GM23248 (cell line): ENCODE results near the gene PRKG2. TPM values are rescaled to one million over a fixed set of nuclear protein-coding genes. Genes with fewer than 3 reads are reported as not detected.
A peak's percentile ranks its signal among the peaks of the same experiment; 100 is the strongest.

Source experiments
- DNase-seq: peaks from one replicate; pipeline ENCODE4 v3.0.0-alpha.2; 2015
- H2AFZ ChIP-seq: fragments of 200-600 bp; sonication (generic); 2 replicates; pipeline ENCODE4 v1.6.1; 2016; ENCODE audit warnings: antibody characterized with exemption
- H3F3A ChIP-seq: fragments of 200-600 bp; sonication (generic); 2 replicates; pipeline ENCODE4 v1.6.1; 2016; ENCODE audit warnings: mild to moderate bottlenecking, antibody characterized with exemption, mixed run types; ENCODE audit not compliant: insufficient read depth
- H3K27ac ChIP-seq: fragments of 200-600 bp; sonication (generic); 2 replicates; pipeline ENCODE4 v1.5.1; 2016; ENCODE audit warnings: mild to moderate bottlenecking
- H3K27me3 ChIP-seq: fragments of 200-600 bp; sonication (generic); replicated peaks from 2 replicates; pipeline ENCODE4 v1.6.1; 2016; ENCODE audit warnings: mild to moderate bottlenecking; ENCODE audit not compliant: insufficient read depth
- H3K36me3 ChIP-seq: fragments of 200-600 bp; sonication (generic); 2 replicates; pipeline ENCODE4 v1.6.1; 2016; ENCODE audit warnings: low read depth, mild to moderate bottlenecking
- H3K4me1 ChIP-seq: fragments of 200-600 bp; sonication (generic); 2 replicates; pipeline ENCODE4 v1.6.1; 2016; ENCODE audit warnings: mild to moderate bottlenecking; ENCODE audit not compliant: insufficient read depth
- H3K4me2 ChIP-seq: fragments of 200-600 bp; sonication (generic); one replicate; pipeline ENCODE4 v1.6.1; 2016; ENCODE audit warnings: mild to moderate bottlenecking; ENCODE audit not compliant: unreplicated experiment
- H3K4me3 ChIP-seq: fragments of 200-600 bp; sonication (generic); 2 replicates; pipeline ENCODE4 v1.5.1; 2016; ENCODE audit warnings: mild to moderate bottlenecking
- H3K79me2 ChIP-seq: fragments of 200-600 bp; sonication (generic); 2 replicates; pipeline ENCODE4 v1.6.1; 2016; ENCODE audit warnings: mild to moderate bottlenecking; ENCODE audit not compliant: insufficient read depth
- H3K9ac ChIP-seq: fragments of 200-600 bp; sonication (generic); 2 replicates; pipeline ENCODE4 v1.6.1; 2016; ENCODE audit warnings: mild to moderate bottlenecking
- H3K9me2 ChIP-seq: fragments of 200-600 bp; sonication (generic); 2 replicates; pipeline ENCODE4 v1.6.1; 2016; ENCODE audit warnings: mixed run types, mild to moderate bottlenecking, moderate library complexity; ENCODE audit not compliant: insufficient read depth
- H3K9me3 ChIP-seq: fragments of 200-600 bp; sonication (generic); one replicate; pipeline ENCODE4 v1.6.1; 2017; ENCODE audit warnings: low read depth
- H4K20me1 ChIP-seq: fragments of 200-600 bp; sonication (generic); 2 replicates; pipeline ENCODE4 v1.6.0; 2016; ENCODE audit not compliant: insufficient read depth
- EZH2 ChIP-seq: fragments of 200-600 bp; sonication (generic); IDR thresholded peaks from 2 replicates; pipeline ENCODE4 v1.6.1; 2018; ENCODE audit warnings: antibody characterized with exemption, mild to moderate bottlenecking; ENCODE audit not compliant: insufficient read depth, poor library complexity, severe bottlenecking
- EZH2phosphoT487 ChIP-seq: fragments of 200-600 bp; sonication (generic); IDR thresholded peaks from 2 replicates; pipeline ENCODE4 v1.6.1; 2018; ENCODE audit warnings: antibody characterized with exemption, moderate library complexity, mild to moderate bottlenecking, low read depth; ENCODE audit not compliant: insufficient read depth
- WGBS, 2 experiments: methylation state at CpG; one replicate each; pipeline ENCODE4 v1.1.6; 2015 to 2017; ENCODE audit warnings: low lambda C conversion rate in 2 of 2, low coverage in 1 of 2; ENCODE audit errors: missing lambda C conversion rate in 2 of 2; 5-methylcytosine and 5-hydroxymethylcytosine counted together
- in situ Hi-C: fragments of 300-500 bp; cut with MboI; formaldehyde crosslinking; loops from 2 replicates; pipeline ENCODE4 v1.15.0; 2020
- polyA plus RNA-seq: library from polyadenylated mRNA; unstranded; fragments of >200 nt; fragmentation: Nextera tagmentation; extraction: Ambion mirVana; gene quantifications from 2 replicates; pipeline ENCODE4 v1.2.1, GENCODE V29; 2016
- total RNA-seq: library from RNA; depleted of rRNA; stranded (reverse); fragments of >200 nt; shearing (Covaris generic); gene quantifications from 2 replicates; pipeline ENCODE4 v1.2.3, GENCODE V29; 2014

PRKG2 gene
- total and polyA plus RNA-seq, 2 experiments from 2014 or later = 4.7 to 7.3 TPM

DNA sequence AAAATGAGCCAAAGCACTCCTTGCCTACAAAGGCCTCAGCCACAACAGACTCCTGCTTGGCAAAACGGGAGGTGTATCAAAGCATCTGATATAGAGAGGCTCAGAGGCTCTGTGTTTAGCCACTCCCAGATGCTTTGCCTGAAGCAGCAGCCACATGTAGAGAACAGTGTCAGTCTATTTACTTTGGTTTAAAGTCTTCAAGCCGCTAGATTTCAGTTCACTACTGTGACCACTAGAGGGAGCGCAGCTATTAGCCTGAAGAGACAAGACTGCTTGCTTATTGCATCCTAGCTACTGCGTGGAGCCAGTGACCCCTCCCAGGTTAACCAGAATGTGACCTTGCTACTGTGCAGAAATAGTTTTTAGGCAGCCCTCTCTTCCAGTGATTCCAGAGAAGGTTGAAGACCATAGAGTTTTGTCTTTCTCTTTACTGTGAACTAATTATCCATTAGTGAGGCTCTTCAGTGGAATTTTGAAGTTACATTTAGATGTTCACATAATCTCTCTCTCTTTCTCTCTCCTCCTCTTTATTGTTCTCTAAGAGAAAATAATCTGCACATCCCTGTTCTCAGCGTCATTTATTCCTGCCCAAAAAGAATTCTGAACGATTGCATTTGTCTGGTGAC, 145.2 kb downstream of the PRKG2 start:
- WGBS, 2 experiments = 9 to 10% methylated on average over 6 of the region's 6 CpGs
- Histone ChIP-seq H3K4me1 (no peaks in the 10 kb centered on the region), H3K4me3 (no peak overlapping the region), H3K9me3 (no peaks in the 10 kb centered on the region), H3K9ac (no peak overlapping the region), H3K79me2 (no peaks in the 10 kb centered on the region), H3K27ac (no peak overlapping the region), H3K4me2 (no peak overlapping the region), H3K9me2 (no peaks in the 10 kb centered on the region), H3K27me3 (no peaks in the 10 kb centered on the region), H3K36me3 (no peaks in the 10 kb centered on the region), H2AFZ (peak overlapping the region; percentile 15; the same call in 1 of the 2 replicates), H4K20me1 (no peaks in the 10 kb centered on the region), H3F3A (no peaks in the 10 kb centered on the region)
- TF ChIP-seq EZH2phosphoT487 (no peak), EZH2 (no peak)
- peak; percentile 79 for DNase-seq
- in situ Hi-C loops = no loop called here

DNA sequence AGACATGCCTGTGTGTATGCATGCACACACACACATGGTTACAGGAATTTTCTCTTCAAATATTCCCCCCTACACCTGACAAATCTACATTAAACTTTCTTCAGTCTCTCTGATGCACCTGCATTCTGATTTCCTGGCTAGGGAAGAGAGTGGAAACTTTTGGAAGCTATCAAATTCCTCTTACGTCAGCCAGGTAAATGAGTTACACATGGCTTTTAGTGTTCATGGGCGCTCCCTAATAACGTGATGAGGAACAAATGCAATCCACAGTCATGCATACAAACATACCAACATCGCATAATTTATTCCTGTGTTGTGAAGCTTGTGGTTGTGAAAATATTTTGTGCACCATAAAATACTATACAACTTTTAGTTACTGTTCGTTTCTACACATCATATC, 149.6 kb downstream of the PRKG2 start:
- in situ Hi-C loops = no loop called here
- H3K9ac ChIP-seq = no peak overlapping the region
- no peaks in the 10 kb centered on the region for H3K4me1 ChIP-seq

DNA sequence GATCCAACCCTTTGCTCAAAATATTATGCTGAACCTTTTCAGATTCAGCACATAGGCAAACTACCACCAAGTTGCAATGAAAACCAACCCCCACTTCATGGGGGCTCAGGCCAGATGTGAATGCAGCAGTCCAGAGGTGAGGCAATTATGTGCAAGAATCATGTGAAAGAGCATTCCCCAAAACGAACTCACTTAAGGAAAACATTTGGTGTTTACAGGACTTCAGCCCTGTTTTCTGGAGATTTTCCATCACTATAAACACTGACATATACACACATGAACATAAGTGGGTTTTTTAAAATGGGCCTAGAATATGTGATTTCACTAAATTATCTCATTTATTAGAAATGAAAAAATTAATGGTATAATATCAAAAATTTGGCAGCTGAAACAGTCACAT, 153.0 kb downstream of the PRKG2 start:
- H2AFZ ChIP-seq = no peak overlapping the region
- in situ Hi-C loops = no loop called here
- no peak for DNase-seq
- no peak overlapping the region for H3K27ac ChIP-seq
- no peaks in the 10 kb centered on the region for H3K9me3 ChIP-seq
- H3K4me3 ChIP-seq = no peak overlapping the region
- no peaks in the 10 kb centered on the region for H3K79me2 ChIP-seq
- no peaks in the 10 kb centered on the region for H3K4me1 ChIP-seq
- H3K4me2 ChIP-seq = no peak overlapping the region
- no peak overlapping the region for H3K9ac ChIP-seq
- H4K20me1 ChIP-seq = no peaks in the 10 kb centered on the region
- no peaks in the 10 kb centered on the region for H3K27me3 ChIP-seq
- no peak for TF ChIP-seq EZH2
- TF ChIP-seq EZH2phosphoT487 = no peak
- 4% methylated on average over 1 of the region's 1 CpG for WGBS, 2 experiments
- H3K9me2 ChIP-seq = no peaks in the 10 kb centered on the region
- H3K36me3 ChIP-seq = no peaks in the 10 kb centered on the region
- H3F3A ChIP-seq = no peaks in the 10 kb centered on the region

More for the DNA sequence above, 149.6 kb downstream of the PRKG2 start:
- Histone ChIP-seq H4K20me1 (no peaks in the 10 kb centered on the region), H3K9me2 (no peaks in the 10 kb centered on the region), H3K36me3 (no peaks in the 10 kb centered on the region), H3F3A (no peaks in the 10 kb centered on the region), H3K27ac (no peak overlapping the region), H3K27me3 (no peaks in the 10 kb centered on the region), H2AFZ (no peak overlapping the region), H3K4me3 (no peak overlapping the region), H3K9me3 (no peaks in the 10 kb centered on the region), H3K79me2 (no peaks in the 10 kb centered on the region), H3K4me2 (no peak overlapping the region)
- 44% methylated on average over 5 of the region's 5 CpGs for WGBS, 2 experiments
- no peak for DNase-seq
- TF ChIP-seq EZH2phosphoT487 (no peak), EZH2 (no peak)

DNA sequence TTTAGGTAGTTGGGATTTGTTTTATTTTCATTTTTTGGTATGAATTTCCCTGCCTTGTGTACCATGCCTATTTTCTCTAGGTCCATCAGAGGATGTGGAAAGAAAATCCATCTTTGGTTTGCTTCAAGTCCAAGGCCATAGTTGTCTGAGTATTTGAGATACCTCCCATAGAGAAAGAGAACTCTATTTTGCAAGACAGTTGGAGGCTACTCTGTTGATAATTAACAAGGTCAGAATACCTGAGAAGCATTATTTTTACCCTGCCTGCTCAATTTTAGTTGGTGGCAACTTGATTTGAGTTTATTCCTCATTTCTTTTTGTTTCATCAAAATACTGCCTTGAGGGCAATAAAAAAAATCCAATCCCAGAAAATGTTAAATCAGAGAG, 153.7 kb downstream of the PRKG2 start:
- TF ChIP-seq EZH2 (no peak), EZH2phosphoT487 (no peak)
- H4K20me1 ChIP-seq = no peaks in the 10 kb centered on the region
- H3F3A ChIP-seq = no peaks in the 10 kb centered on the region
- in situ Hi-C loops = no loop called here
- H3K9me2 ChIP-seq = no peaks in the 10 kb centered on the region
- no peak overlapping the region for H3K9ac ChIP-seq
- no peak overlapping the region for H3K4me2 ChIP-seq
- H3K27ac ChIP-seq = no peak overlapping the region
- no peaks in the 10 kb centered on the region for H3K27me3 ChIP-seq
- DNase-seq = no peak
- H3K9me3 ChIP-seq = no peaks in the 10 kb centered on the region
- no peak overlapping the region for H3K4me3 ChIP-seq
- no peaks in the 10 kb centered on the region for H3K79me2 ChIP-seq
- H3K36me3 ChIP-seq = no peaks in the 10 kb centered on the region
- H2AFZ ChIP-seq = no peak overlapping the region
- no peaks in the 10 kb centered on the region for H3K4me1 ChIP-seq
